Measurements from ENCODE around the gene MRPL57.

DNA sequence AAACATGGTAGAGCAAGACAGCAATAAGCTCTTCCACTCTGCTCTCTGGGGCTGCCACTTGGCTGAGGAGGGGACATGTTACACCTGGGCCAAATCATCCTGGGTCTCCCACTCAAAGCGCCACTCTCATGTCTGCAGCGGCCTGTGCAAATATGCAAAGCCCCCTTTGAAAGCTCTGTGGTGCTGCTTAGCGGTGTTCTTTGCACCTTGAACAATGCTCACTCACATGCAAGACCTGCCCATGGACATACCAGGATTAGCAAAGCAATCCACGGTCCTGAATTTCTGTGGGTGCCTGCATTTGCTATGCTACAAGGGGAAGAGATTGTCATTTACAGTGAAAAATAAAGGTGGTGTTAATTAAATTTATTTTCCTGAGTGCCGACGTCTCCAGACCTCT, 48.6 kb downstream of the MRPL57 start:
- TF ChIP-seq MAFK (IDR thresholded peaks at IDR 0.05; ENCODE audit: low read depth, low read length), result no peak
- no peak for TF ChIP-seq SRF (IDR thresholded peaks at IDR 0.05; ENCODE audit: low read depth, low read length)
- TF ChIP-seq SIRT6 (IDR thresholded peaks at IDR 0.05; ENCODE audit: low read length), result no peak
- TF ChIP-seq EZH2 (IDR thresholded peaks at IDR 0.05; ENCODE audit: low read depth, low read length, severe bottlenecking), result no peak
- TF ChIP-seq, protein P1, sequence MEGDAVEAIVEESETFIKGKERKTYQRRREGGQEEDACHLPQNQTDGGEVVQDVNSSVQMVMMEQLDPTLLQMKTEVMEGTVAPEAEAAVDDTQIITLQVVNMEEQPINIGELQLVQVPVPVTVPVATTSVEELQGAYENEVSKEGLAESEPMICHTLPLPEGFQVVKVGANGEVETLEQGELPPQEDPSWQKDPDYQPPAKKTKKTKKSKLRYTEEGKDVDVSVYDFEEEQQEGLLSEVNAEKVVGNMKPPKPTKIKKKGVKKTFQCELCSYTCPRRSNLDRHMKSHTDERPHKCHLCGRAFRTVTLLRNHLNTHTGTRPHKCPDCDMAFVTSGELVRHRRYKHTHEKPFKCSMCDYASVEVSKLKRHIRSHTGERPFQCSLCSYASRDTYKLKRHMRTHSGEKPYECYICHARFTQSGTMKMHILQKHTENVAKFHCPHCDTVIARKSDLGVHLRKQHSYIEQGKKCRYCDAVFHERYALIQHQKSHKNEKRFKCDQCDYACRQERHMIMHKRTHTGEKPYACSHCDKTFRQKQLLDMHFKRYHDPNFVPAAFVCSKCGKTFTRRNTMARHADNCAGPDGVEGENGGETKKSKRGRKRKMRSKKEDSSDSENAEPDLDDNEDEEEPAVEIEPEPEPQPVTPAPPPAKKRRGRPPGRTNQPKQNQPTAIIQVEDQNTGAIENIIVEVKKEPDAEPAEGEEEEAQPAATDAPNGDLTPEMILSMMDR (IDR thresholded peaks at IDR 0.05; ENCODE audit: control extremely low read depth in 1 of 3, insufficient read depth in 1 of 3, low read depth in 1 of 3, low read length in 3 of 3), result no peak
- TF ChIP-seq KDM1A (IDR thresholded peaks at IDR 0.05; ENCODE audit: borderline replicate concordance, low read length), result no peak
- TF ChIP-seq, protein P2, sequence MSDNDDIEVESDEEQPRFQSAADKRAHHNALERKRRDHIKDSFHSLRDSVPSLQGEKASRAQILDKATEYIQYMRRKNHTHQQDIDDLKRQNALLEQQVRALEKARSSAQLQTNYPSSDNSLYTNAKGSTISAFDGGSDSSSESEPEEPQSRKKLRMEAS (IDR thresholded peaks at IDR 0.05), result no peak
- TF ChIP-seq CREB1 (IDR thresholded peaks at IDR 0.05), result no peak
- TF ChIP-seq RFX5 (IDR thresholded peaks at IDR 0.05; ENCODE audit: borderline replicate concordance, low read depth, low read length), result no peak
- TF ChIP-seq BCL11A (IDR thresholded peaks at IDR 0.05; ENCODE audit: low read depth in 2 of 2, low read length in 2 of 2), result no peak

Measured in H1 (cell line).